ENCODE data around the gene LRRC27.
"Not testable (repeated sequence)": the region's sequence is repeated elsewhere in the genome, so short reads cannot be mapped to it uniquely, and the experiment has no call there.

Gene LRRC27

DNA sequence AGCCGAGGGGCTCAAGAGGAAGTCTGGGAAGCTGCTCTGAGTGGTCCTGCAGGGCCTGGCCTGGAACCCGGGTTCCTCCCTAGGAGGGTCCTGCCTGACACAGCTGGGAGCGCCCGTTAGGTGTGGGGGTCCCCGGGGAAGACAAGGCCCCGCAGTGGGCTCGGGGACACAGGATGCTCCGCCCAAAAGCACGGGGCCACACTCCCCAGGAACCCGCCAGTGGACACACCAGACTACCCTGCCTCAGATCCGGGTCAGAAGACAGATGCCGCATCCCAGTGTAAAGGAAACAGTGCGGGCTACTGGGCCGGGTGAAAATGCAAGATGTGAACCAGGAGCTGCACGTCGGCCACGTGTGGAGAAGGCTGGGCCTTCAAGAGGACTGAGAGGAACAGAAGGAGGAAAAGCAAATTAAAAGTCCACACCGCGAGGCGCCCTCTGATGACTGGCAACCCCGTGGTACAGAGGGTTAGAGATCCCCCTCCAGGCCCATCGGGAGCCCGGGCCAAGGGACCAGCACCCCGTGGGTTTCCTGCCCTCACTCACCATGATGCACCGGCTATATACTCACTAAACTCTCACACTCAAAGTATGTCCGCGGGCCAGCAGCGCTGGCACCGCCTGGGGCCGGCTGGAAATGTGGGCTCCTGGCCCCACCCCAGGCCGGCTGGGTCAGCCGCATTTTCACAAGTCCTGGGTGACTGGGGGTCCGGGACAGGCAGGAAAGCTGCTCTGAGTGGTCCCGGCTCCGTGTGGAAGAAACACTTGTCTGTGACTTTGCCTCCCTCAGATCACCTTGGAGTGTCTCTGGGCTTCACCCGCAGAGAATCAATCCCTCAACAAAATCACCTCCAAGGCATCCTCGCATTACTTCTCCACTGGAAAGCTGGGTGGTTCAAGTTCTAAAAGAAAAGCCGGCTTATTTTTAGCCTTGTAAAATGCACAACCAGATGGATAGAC, 30.3 kb upstream of the LRRC27 start:
- no peak for DNase-seq

DNA sequence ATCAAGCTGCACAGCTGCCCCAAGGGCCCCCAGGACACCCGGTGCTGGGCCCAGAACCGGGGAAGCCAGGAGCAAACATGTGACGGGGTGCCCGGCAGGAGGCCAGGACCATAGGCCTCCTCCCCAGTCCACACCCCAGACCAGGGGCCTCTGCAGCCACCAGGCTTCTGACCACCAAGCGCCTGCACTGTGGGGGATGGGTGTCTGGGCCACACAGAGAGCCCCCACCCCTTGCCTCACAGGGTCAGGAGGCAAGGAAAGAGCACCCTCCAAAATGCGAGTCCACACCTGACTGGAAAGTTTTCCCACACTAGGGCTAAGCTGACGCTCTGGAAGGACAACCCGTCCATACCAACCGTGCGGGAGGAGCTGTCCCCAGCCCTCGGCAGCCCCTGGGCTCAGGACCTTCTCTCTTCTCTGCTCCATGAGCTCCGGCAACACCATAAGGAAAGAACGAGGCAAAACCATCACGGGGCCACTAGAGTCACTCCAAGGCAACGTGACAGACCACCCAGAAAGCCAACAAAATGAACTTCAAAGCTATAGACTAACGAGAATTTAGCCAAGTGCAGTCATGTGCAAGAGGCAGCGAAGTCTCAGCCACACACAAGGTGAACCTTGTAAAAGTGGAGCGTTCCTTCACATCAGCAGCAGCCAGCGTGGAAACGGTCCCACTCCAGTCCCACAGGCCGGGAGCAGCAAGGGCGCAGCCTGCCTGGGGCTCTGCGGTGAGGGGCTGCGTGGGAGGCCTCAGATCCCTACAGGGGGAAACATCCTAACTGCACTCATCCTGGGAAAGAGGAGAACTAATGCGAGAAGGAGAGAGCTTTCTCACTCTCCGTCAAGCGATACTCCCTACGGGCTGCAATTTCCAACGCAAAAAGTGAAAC, 29.3 kb upstream of the LRRC27 start:
- DNase-seq = no peak

DNA sequence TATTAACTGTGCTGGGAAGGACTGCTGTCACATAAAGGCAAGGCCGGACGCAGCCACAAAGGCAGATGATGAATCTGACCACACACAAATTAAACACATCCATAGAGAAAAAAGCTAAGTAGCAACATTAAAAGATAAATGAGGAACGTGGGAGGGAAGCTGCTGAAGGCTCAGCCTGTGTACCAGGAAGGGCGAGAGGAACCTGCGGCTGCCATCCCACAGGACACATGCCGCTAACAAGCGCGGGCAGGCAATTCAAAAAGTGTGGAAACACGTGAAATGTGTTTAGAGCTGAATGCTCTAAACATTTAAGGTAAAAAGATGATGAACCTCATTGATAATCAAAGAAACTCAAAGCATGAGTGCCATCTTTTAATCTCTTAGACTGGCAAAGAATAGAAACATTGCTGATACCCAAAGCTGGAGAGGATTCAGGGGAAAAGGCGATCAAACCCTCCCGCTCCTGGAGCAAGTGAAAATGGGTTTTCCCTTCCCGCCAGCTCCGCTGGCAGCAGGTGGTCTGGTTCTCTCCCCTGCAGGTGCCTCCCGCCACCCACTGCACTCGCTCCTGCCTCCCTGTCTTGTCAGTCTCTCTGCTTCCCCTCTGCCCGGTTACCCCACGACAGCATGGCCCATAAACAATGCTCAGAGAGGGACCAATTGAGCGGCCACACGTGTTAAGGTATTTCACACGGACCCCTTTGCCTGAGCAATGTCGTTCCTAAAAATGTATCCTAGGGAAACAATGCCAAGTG, 28.5 kb upstream of the LRRC27 start:
- no peak for DNase-seq

DNA sequence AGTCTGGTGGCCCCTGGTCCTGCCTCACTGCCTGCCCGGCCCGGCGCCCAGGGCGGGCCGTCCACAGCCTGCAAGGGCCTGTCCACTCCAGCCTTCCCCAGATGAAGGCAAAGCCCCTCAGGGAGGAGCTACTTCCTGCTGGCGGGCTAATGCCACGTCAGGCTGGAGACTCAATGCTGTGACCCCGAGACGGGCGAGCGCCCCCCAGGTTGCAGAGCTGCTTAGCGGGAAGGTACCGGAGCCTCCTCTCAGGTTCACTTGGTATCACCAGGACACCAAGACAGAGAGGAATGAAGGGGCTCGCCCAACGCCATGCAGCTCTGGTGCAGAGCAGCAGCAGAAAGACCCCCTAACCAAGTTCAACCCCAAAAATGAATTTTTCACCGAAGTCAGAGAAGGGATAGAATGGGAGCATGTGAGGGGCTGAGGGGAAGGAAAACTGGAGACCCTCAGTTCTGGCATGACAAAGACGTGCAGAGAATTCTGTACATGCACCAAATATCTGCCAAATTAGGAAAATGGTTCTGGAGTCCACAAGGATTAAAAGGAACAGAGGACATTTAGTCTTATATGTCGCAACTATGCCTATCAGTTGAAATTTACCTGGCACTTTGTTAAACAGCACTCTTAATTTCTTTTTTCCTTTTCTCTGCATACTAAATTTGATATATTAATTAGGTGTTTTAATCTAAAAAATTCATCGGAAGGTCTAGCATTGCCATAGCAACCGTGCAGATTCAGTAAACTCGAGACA, 27.1 kb upstream of the LRRC27 start:
- no peak for DNase-seq

DNA sequence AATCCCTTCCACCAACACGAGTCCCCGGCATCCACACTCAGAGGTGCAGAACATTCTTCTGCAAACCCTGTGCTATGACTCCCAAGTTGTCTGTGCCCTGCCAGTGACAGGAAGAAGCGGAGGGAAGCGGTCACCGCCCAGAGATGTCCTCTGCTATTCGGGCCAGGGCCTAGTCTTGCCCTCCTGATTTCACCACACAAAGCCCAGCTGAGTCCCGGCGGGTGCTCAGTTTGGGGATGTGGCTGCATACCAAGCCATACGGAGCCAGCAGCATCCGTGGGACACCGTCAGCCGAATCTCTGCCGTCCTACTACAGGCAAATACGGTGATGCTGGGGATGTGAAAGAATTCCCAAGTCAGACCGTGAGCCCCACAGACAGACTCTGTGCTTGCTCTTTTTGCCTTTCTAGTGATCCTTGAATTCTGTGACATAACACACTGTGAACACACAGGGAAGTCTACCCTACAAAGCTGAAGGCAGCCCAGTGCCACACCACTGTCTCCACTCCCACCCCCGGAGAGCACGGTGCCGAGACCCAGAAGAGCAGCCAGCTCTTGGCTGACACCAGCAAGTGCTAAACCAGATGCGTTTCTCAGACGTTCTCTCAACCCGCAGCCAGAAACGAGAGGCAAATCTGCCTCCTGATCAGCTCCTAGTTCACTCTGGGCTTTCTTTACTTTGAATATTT, 26.2 kb upstream of the LRRC27 start:
- no peak for DNase-seq

DNA sequence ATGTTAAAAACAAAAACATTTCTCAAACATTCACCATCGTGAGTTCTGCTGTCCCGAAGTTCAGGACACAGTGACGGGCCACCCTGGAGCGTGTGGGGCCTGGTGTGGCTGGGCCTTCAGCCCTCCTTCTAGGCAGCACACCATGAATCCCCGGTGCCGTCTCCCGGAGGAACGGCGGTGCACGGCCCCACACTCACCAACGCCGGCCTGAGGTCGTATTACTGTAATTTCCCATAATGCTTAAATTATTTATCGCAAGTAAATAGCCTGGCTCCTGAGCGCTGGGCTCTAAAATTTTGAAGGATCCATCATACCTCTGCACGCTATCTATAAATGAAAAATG, 25.7 kb upstream of the LRRC27 start:
- DNase-seq = no peak

DNA sequence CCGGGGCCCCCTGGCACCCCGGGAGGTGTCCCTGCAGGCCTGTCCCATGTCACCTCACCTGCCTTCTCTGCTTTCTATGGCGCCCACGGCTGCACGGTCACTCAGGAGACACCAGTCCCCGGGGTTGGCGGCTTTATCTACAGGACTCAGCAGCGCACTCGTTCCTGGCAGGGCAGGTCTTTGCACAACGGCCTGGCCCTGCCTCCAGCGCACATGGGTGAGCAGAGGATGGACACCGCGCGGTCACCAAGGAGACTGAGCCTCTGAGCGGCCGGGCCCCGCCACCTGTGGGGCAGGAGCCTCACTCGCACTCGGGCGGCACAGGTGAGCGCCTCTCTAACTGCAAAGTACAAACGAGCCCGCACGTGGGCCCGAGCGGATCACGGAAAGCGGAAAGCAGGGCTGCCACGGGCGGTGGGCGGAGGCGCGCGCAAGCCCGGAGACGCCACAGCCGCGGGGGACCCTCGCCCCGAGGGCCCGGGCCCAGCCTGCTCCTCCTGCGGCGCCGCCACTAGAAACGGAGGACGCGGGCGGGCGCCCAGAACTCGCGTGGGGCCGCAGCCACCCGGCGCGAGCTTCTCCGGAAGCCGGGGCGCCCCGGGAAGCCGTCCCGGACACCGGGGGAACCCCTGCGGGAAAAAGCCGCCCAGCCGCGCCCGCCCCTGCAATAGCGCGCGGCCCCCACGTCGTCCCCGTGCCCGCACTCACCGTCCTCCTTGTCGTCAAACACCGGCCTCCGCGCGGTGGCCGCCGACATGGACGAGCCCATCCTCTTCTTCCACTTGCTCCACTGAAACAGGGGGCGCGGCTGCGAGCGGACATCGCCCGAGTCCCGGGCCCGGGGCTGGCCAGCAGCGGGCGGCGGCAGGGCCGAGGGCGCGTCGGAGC, 24.9 kb upstream of the LRRC27 start:
- DNase-seq = no peak

DNA sequence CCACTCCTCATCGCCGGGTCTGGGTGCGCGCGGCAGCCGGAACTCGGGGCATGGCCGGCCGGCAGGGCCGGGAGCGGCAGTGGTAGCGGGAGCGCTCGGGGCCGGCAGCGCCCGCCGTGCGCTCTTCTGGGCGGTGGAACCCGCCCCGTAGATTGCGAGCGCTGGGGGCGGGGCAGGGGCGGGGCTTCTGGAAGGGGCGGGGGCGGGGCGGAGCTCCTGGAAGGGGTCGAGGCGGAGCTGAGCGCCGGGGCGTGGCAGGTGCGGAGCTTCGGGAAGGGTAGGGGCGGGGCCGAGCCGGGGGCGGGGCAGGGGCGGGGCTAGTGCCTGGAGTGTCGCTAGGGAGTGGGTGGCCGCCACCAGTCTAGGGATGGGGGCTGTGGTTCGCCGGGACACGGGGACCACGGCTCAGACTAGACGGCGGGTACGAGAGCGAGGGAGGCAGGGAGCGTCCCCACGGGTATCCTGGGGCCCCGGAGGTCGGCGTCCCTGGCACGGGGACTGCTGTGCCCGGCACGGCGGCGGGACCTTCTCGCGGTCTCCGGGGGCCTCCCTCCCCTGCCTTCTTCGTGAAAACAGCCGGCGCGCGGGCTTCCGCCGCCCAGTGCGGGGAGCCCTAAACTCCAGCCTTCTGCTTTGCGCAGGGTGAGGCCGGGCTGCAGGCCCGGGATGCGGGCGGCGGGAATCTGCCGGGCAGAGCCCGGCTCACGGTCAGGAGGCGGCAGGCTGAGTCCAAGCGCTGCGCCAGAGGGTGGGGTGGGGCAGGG, 24.0 kb upstream of the LRRC27 start, which contains the start of gene STK32C:
TSS of gene STK32C (minus strand) at position 128 of the 764 bp plus-strand sequence. CDS start at position 11, 117 bp downstream.
- DNase-seq = peak; percentile 35

DNA sequence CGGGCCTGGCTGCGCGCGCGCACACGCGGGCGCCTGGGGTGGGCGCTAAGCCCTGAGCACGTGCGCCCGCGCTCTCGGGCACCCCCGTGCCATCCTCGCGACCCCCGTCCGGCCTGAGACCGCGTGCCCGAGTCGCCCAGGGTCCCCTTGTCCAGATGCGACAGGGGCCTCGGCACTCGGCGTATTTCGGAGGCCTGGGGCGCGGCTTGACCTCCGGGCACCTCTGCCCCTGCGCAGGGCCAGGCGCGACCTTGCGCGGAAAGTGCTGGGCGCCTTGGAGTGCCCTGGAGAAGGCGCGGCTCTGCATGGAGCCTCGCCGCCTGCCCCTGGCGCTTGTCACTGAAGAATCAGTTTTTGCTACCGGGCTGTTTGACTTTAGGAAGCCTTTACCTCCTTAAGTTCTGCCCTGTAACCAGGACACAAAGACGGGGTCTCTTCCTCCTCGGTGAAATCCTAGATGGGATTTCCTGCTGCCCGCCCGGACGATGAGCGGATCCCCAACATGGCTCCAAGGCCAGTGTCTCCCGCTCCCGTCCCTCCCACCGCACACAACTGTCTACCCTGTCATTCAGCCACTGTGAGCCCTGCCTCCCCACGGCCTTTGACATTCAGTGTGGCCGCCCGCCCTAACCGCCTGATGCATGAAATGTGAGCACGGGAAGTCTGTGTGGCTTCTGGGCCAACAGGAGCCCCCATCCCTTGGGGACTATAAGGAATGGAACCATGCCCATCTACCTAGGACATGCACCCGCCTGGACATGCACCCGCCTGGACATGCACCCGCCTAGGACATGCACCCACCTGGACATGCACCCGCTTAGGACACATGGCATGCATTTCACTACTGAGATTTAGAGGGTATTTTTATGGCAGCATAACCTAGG, 23.2 kb upstream of the LRRC27 start:
- DNase-seq = no peak

DNA sequence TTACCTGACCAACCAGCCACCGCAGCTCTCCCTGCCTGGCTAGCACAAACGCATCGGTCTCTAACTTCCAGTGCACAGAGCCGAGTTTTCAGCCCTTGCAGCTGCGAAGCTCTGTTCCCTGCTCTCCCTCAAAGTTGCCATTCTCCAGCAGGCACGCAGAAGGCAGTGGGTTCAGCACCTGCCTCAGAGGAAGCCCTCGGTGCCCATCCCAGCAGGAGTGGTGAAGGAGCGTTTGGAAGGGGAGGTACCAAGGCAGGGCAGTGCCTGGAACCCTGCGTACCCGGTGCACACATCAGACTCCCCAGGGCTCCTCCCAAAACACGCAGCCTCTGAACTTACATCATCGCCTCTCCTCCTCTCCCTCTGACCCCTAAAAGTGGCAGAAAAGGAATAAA, 22.5 kb upstream of the LRRC27 start:
- DNase-seq = no peak

DNA sequence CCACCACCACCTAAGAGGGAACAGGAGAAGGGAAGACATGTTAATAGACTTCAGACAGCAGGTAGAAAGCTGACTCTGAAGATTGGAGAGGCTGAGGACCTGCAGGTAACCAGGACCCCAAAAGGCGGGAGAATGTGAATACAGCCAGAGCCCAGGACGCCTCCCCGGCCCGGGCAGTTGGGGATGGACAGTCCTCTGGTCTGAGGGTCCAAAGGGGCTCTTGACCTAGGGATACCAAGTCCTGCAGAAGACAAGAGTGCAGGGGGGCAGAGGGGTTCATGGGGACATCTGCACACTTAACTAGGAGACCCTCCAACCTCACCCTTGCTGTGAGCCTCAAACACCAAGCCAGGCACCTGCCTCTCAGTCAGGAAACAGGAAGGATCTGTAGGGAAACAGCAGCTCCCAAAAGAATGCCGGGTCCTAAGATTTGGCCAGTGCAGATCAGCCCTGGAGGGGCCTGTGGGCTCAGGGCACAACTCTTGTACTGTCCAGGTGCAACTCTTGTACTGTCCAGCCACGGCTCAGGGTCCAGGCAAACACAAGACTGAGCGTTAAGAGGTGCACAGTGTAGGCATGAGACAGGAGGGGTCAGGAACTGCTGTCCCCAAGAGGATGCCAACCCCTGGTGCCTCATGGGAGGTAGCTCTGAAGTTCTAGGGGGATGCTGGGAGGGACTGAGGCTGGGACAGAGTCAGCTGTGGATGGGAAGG, 22.0 kb upstream of the LRRC27 start:
- DNase-seq = no peak

DNA sequence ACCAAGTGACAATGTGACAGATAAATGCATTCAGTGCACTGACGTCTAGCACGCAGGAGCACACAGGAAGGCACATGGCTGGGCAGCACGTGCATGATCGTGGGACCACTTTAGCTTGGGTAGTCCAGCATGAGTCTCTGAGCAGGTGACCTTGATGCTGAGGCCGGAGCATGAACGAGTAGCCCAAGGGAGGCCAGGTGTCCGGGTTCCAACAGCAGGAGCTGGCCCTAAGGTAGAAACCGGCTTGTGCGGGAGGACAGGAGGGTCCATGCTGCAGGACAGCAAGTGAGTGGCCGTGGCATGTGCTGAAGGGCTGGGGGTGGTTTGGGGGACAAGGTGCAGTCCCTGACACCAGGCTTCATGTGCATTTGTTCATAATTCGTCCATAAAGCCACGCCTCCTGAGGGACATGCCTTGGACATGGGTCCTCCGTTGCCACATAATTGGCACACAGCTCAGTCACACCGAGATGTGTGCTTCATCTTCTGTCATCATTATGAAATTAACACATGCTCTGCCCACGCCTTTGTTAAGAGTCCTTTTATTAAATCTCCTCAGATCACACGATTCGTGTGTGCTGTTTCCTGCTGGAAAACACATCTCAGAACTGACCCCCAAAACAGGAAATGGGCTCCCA, 21.2 kb upstream of the LRRC27 start:
- DNase-seq = no peak

DNA sequence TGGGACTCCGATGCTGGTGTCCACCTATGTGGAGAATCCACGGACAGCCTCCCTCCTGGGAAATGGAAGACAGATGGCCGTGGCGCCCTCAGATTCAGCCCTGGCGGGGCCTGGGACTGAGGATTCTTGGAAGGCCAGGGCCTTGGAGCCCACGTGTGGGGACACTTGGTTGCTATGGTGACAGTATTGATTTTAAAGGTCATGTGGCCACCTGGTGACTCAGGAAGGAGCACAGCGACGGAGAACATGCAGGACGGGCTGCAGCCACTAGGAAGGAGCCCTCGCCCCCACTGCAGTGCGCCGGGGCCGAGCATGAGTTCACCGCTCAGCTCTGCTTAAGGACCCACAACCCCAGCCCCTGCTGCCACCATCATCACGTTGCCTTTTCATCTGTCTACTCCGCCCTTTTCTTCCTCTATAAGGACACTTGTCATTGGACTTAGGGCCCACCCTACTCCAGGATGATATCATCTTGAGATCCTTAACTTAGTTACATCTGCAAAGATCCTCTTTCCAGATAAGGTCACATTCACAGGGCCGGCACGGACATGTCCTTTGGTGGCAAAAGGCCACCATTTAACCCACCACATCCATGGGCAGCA, 20.6 kb upstream of the LRRC27 start:
- DNase-seq = no peak

DNA sequence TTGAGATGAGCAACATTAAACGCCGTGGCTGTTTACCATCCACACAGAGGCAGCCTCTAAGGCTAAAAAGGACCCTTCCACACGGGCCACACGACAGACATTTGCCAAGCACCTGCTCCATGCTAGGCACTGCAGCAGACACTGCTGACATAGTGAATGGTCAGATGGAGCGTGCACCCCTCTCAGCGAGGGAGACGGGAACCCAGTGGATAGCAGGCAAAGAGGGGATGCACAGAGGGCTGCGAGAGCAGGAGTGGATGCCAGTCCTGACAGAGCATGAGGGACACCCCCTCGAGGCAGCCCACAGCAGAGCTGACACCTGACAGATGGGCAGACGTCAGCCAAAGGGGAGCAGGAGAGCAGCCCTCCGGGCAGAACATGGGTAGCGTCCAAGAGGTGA, 18.7 kb upstream of the LRRC27 start:
- no peak for DNase-seq

DNA sequence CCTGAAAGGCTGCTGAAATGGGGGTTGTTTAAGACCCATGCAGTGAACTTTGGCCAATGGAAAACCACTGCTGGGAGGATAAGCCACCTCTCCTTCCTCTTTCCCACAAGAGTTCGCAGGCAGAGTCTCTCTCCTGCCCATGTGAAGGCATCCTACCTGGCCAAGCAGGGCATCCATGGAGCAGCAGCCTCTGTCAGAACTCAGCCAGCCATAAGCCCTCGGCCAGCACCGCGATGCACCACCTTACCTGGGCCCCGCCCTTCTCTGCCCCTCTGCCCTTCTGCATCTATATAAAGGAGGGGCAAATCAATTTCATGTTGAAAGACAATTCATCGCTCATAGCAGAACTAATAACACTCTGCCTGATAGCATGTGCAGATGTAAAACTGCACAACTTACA, 18.1 kb upstream of the LRRC27 start:
- no peak for DNase-seq

DNA sequence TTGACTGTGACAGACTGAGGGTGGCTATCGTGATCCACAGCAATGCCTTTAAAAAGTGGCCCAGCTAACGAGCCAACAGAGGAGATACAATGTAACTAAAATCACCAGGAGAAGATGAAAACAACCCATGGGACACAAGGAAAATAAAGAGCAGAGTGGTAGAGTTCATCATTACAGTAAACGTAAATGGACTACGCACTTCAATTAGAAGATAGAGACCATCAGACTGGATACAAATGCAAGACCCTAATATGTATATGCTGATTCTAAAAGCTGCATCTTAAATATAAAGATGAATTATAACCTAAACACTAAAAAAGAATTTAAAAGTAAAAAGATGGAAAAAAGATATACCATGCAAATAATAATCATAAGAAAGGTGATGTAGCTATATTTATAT, 17.7 kb upstream of the LRRC27 start:
- DNase-seq = no peak

DNA sequence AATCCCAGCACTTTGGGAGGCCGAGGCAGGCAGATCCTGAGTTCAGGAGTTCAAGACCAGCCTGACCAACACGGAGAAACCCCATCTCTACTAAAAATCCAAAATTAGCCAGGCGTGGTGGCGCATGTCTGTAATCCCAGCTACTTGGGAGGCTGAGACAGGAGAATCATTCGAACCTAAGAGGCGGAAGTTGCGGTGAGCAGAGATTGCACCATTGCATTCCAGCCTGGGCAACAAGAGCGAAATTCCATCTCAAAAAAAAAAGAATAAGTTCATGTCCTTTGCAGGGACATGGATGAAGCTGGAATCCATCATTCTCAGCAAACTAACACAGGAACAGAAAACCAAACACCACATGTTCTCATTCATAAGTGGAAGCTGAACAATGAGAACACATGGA, 17.1 kb upstream of the LRRC27 start:
- DNase-seq = not testable (repeated sequence)
